Liver (tissue), 9 donors: ENCODE measurements around the gene NUDT12. TPM values are rescaled to one million over a fixed set of nuclear protein-coding genes. Genes with fewer than 3 reads are reported as not detected.

Experiments
- DNase-seq: peaks from one replicate; pipeline ENCODE4 v3.0.0-alpha.2; 2017; ENCODE audit warnings: low spot score
- H3K27ac ChIP-seq, 2 donors: one replicate each; pipeline ENCODE4 v1.7.0; 2013; ENCODE audit warnings: inconsistent platforms in 2 of 2, low read length in 2 of 2, control low read depth in 1 of 2, low read depth in 1 of 2, mild to moderate bottlenecking in 1 of 2
- H3K27me3 ChIP-seq, 4 donors: one replicate each; pipeline versions ENCODE4 v1.6.1 to v1.7.0; 2013; ENCODE audit warnings: low read length in 3 of 4, inconsistent platforms in 1 of 4, mild to moderate bottlenecking in 1 of 4, moderate library complexity in 1 of 4; ENCODE audit not compliant: control insufficient read depth in 4 of 4, insufficient read depth in 4 of 4
- H3K36me3 ChIP-seq, 4 donors: one replicate each; pipeline versions ENCODE4 v1.6.1 to v1.7.0; 2013; ENCODE audit warnings: low read length in 3 of 4, mild to moderate bottlenecking in 3 of 4, low read depth in 1 of 4, moderate library complexity in 1 of 4; ENCODE audit not compliant: control insufficient read depth in 4 of 4, insufficient read depth in 3 of 4
- H3K4me1 ChIP-seq, 4 donors: one replicate each; pipeline versions ENCODE4 v1.6.1 to v1.7.0; 2013; ENCODE audit warnings: low read length in 3 of 4, mild to moderate bottlenecking in 3 of 4, moderate library complexity in 1 of 4; ENCODE audit not compliant: control insufficient read depth in 4 of 4, insufficient read depth in 4 of 4
- H3K4me3 ChIP-seq, 3 donors: one replicate each; pipeline versions ENCODE4 v1.6.1 to v1.7.0; 2013; ENCODE audit warnings: low read length in 3 of 3, control low read depth in 1 of 3, low read depth in 1 of 3, mild to moderate bottlenecking in 1 of 3
- H3K9ac ChIP-seq, 2 donors: one replicate each; pipeline ENCODE4 v1.7.0; 2013; ENCODE audit warnings: low read length in 2 of 2, mild to moderate bottlenecking in 2 of 2, moderate library complexity in 2 of 2, control low read depth in 1 of 2, low read depth in 1 of 2
- H3K9me3 ChIP-seq, 4 donors: one replicate each; pipeline versions ENCODE4 v1.6.1 to v1.7.0; 2013; ENCODE audit warnings: low read length in 3 of 4; ENCODE audit not compliant: control insufficient read depth in 4 of 4
- EGR1 ChIP-seq, 2 donors: IDR thresholded peaks; 2 replicates each; pipeline ENCODE4 v1.6.1; 2016 to 2018; ENCODE audit warnings: antibody characterized with exemption in 2 of 2, low read depth in 2 of 2
- FOXA1 ChIP-seq: IDR thresholded peaks from 2 replicates; pipeline ENCODE4 v1.6.1; 2016; ENCODE audit warnings: antibody characterized with exemption
- GABPA ChIP-seq, 2 donors: IDR thresholded peaks in 1 of 2; conservative IDR thresholded peaks in 1 of 2; 2 replicates each; pipeline ENCODE4 v1.6.1; 2016; ENCODE audit warnings: antibody characterized with exemption in 2 of 2, mild to moderate bottlenecking in 1 of 2, moderate library complexity in 1 of 2
- HNF4A ChIP-seq, 2 donors: conservative IDR thresholded peaks; 2 replicates each; pipeline ENCODE4 v1.6.1; 2016; ENCODE audit warnings: antibody characterized with exemption in 2 of 2, mild to moderate bottlenecking in 2 of 2
- HNF4G ChIP-seq: IDR thresholded peaks from 2 replicates; pipeline ENCODE4 v1.6.1; 2016; ENCODE audit warnings: antibody characterized with exemption
- JUND ChIP-seq, 2 donors: IDR thresholded peaks; 2 replicates each; pipeline ENCODE4 v1.6.1; 2016; ENCODE audit warnings: antibody characterized with exemption in 2 of 2
- MAX ChIP-seq: IDR thresholded peaks from 2 replicates; pipeline ENCODE4 v1.6.1; 2016; ENCODE audit warnings: antibody characterized with exemption
- RAD21 ChIP-seq, 2 donors: IDR thresholded peaks; 2 replicates each; pipeline ENCODE4 v1.6.1; 2016; ENCODE audit warnings: antibody characterized with exemption in 2 of 2, mild to moderate bottlenecking in 2 of 2
- REST ChIP-seq: IDR thresholded peaks from 2 replicates; pipeline ENCODE4 v1.6.1; 2016; ENCODE audit warnings: antibody characterized with exemption, mild to moderate bottlenecking
- YY1 ChIP-seq: IDR thresholded peaks from 2 replicates; pipeline ENCODE4 v1.6.1; 2016; ENCODE audit warnings: antibody characterized with exemption, mild to moderate bottlenecking
- WGBS: extraction: QIAGEN DNeasy Blood & Tissue Kit; methylation state at CpG from one replicate; pipeline ENCODE4 v1.1.7; 2013; 5-methylcytosine and 5-hydroxymethylcytosine counted together
- polyA plus RNA-seq, 2 donors: library from polyadenylated mRNA; stranded (reverse) in 1 of 2; unstranded in 1 of 2; fragments of 200-250 nt in 1 of 2; fragments of >200 nt in 1 of 2; fragmentation: Nextera tagmentation in 1 of 2; extraction: Ambion mirVana in 1 of 2; gene quantifications; one replicate each; pipeline versions ENCODE4 v1.2.1 to v1.2.3, GENCODE V29; 2013 to 2015
- total RNA-seq, 2 donors: library from RNA; depleted of rRNA; stranded (reverse); fragments of >200 nt; gene quantifications; one replicate each; pipeline ENCODE4 v1.2.3, GENCODE V29; 2014
- TF ChIP-seq, protein P1 (sequence below): fragments of 150-350 bp; IDR thresholded peaks from 2 replicates; pipeline ENCODE4 v1.5.1; 2017; ENCODE audit warnings: improper control_type of control experiment, low read depth, low read length; ENCODE audit not compliant: missing input control
- TF ChIP-seq, protein P2 (sequence below): IDR thresholded peaks from 2 replicates; pipeline ENCODE4 v1.6.1; 2016; ENCODE audit warnings: antibody characterized with exemption
- donor health status: healthy.
- donor health status: healthy.
- donor health status: healthy.
- donor health status: healthy.
- donor health status: healthy.

The NUDT12 gene
- total and polyA plus RNA-seq, 4 donors = 8.6 to 19.0 (median 13.3) TPM

DNA sequence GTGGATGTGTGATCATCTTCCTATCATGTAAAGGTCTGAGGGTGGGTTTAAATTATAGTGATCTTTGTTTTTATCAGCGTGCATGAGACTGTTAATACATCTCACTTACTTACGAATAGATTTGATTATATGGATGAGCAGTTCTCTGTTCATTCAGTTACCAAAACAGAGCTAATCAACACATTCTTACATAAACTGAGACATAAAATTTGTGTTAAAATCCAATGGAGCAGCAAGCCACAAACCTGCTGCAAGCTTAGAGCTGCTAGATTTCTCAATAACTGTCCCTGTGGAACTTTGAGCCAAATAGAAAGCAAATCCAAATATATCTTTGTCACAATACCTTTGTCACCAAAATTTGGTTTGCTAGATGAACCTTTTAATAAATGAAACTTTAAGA is 50.1 kb downstream of the NUDT12 start:
- no peak for TF ChIP-seq MAX
- no peak for TF ChIP-seq HNF4A (conservative IDR thresholded peaks at IDR 0.05)
- TF ChIP-seq, protein P1, sequence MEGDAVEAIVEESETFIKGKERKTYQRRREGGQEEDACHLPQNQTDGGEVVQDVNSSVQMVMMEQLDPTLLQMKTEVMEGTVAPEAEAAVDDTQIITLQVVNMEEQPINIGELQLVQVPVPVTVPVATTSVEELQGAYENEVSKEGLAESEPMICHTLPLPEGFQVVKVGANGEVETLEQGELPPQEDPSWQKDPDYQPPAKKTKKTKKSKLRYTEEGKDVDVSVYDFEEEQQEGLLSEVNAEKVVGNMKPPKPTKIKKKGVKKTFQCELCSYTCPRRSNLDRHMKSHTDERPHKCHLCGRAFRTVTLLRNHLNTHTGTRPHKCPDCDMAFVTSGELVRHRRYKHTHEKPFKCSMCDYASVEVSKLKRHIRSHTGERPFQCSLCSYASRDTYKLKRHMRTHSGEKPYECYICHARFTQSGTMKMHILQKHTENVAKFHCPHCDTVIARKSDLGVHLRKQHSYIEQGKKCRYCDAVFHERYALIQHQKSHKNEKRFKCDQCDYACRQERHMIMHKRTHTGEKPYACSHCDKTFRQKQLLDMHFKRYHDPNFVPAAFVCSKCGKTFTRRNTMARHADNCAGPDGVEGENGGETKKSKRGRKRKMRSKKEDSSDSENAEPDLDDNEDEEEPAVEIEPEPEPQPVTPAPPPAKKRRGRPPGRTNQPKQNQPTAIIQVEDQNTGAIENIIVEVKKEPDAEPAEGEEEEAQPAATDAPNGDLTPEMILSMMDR = no peak
- no peak for TF ChIP-seq GABPA (IDR thresholded peaks at IDR 0.05 in 1 of 2, conservative IDR thresholded peaks at IDR 0.05 in 1 of 2)
- no peak for TF ChIP-seq HNF4G
- TF ChIP-seq, protein P2, sequence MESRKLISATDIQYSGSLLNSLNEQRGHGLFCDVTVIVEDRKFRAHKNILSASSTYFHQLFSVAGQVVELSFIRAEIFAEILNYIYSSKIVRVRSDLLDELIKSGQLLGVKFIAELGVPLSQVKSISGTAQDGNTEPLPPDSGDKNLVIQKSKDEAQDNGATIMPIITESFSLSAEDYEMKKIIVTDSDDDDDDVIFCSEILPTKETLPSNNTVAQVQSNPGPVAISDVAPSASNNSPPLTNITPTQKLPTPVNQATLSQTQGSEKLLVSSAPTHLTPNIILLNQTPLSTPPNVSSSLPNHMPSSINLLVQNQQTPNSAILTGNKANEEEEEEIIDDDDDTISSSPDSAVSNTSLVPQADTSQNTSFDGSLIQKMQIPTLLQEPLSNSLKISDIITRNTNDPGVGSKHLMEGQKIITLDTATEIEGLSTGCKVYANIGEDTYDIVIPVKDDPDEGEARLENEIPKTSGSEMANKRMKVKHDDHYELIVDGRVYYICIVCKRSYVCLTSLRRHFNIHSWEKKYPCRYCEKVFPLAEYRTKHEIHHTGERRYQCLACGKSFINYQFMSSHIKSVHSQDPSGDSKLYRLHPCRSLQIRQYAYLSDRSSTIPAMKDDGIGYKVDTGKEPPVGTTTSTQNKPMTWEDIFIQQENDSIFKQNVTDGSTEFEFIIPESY = no peak
- no peak for TF ChIP-seq REST
- TF ChIP-seq JUND (IDR thresholded peaks at IDR 0.05) = no peak
- TF ChIP-seq FOXA1 = no peak
- no peak for TF ChIP-seq RAD21 (IDR thresholded peaks at IDR 0.05)
- TF ChIP-seq EGR1 (IDR thresholded peaks at IDR 0.05; ENCODE audit: low read depth in 2 of 2) = no peak
- TF ChIP-seq YY1 = no peak
- WGBS = 85% methylated on average over 2 of the region's 2 CpGs

GRCh38 chr5:103511554-103511885 is 51.1 kb downstream of the NUDT12 start:
- peaks cover 0 to 3% (median 0%) of the 10 kb centered on the region in 4 donors for H3K9me3 ChIP-seq
- no peaks in the 10 kb centered on the region for H3K27me3 ChIP-seq
- H3K4me1 ChIP-seq = no peaks in the 10 kb centered on the region
- no peak overlapping the region for H3K4me3 ChIP-seq
- H3K36me3 ChIP-seq = no peaks in the 10 kb centered on the region
- H3K9ac ChIP-seq = no peak overlapping the region
- H3K27ac ChIP-seq = no peak overlapping the region
- no peak for TF ChIP-seq FOXA1
- no peak for TF ChIP-seq JUND (IDR thresholded peaks at IDR 0.05)
- DNase-seq = no peak
- 71% methylated on average over 2 of the region's 2 CpGs for WGBS

More for the DNA sequence above, 50.1 kb downstream of the NUDT12 start:
- Histone ChIP-seq H3K27me3 (no peaks in the 10 kb centered on the region), H3K36me3 (no peaks in the 10 kb centered on the region), H3K27ac (no peak overlapping the region), H3K4me3 (no peak overlapping the region), H3K4me1 (no peaks in the 10 kb centered on the region), H3K9ac (no peak overlapping the region), H3K9me3 (no peaks in the 10 kb centered on the region)
- DNase-seq = no peak
